T-helper 17 cell (primary cell): ENCODE measurements around the gene NTRK2. TPM values are rescaled to one million over a fixed set of nuclear protein-coding genes. Genes with fewer than 3 reads are reported as not detected.
A peak's percentile ranks its signal among the peaks of the same experiment; 100 is the strongest.

Experiments used
- ATAC-seq: fragments of 150-1000 bp; cut with Tn5 transposase; 2 replicates; pipeline ENCODE4 v1.10.0; 2021; ENCODE audit warnings: mild to moderate bottlenecking, moderate library complexity
- DNase-seq, 3 donors: peaks; one replicate each; pipeline versions ENCODE4 v3.0.0 to v3.0.0-alpha.2; 2020 to 2021
- H3K9me3 ChIP-seq: one replicate; pipeline ENCODE4 v1.7.0; 2013; ENCODE audit warnings: low read length, mild to moderate bottlenecking; ENCODE audit not compliant: control insufficient read depth, poor library complexity, severe bottlenecking
- H3K27ac Mint-ChIP-seq: one replicate; pipeline ENCODE4 v1.8.0; 2022; ENCODE audit warnings: mild to moderate bottlenecking, moderate library complexity, mixed read lengths
- H3K27me3 Mint-ChIP-seq: one replicate; pipeline ENCODE4 v1.8.0; 2022; ENCODE audit warnings: mixed read lengths
- H3K36me3 Mint-ChIP-seq: one replicate; pipeline ENCODE4 v1.8.0; 2022; ENCODE audit warnings: low read depth, mixed read lengths
- H3K4me1 Mint-ChIP-seq: one replicate; pipeline ENCODE4 v1.8.0; 2022; ENCODE audit warnings: mild to moderate bottlenecking, mixed read lengths
- H3K4me3 Mint-ChIP-seq: one replicate; pipeline ENCODE4 v1.8.0; 2022; ENCODE audit warnings: mild to moderate bottlenecking, moderate library complexity, mixed read lengths
- total RNA-seq, 4 donors: library from RNA in 2 of 4; stranded (reverse) in 2 of 4; gene quantifications; one replicate each; pipeline ENCODE4 v1.2.3 and lab custom pipeline; 2022 to 2026

Gene NTRK2
- total RNA-seq, 2 donors from 2014 or later: 1.1 to 1.6 TPM

DNA sequence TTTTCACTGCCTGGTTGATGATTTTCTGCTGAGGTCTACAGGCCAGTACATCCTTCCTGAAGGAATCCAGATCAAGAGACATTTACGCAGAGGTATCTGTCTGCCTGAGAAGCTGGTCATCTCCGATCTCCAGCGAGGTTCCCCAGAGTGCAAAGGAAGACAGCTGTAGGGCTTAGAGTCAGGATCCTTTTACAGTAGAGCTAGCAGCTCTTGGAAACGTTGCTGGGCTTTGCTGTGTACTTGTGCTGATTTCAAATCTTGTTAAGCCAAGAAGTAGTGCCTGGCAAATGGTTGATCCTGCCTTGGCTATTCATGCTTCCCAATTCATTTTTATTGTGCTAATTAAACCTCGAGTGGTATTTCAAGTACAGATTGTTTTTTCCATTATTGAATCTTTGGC lies 48.9 kb downstream of the NTRK2 start:
- DNase-seq: no peak
- Mint-ChIP-seq H3K27me3 (no peaks in the 10 kb centered on the region), H3K27ac (no peak overlapping the region), H3K4me3 (no peak overlapping the region), H3K36me3 (peaks cover 4% of the 10 kb centered on the region), H3K4me1 (no peaks in the 10 kb centered on the region)
- H3K9me3 ChIP-seq: no peaks in the 10 kb centered on the region
- no peak for ATAC-seq

DNA sequence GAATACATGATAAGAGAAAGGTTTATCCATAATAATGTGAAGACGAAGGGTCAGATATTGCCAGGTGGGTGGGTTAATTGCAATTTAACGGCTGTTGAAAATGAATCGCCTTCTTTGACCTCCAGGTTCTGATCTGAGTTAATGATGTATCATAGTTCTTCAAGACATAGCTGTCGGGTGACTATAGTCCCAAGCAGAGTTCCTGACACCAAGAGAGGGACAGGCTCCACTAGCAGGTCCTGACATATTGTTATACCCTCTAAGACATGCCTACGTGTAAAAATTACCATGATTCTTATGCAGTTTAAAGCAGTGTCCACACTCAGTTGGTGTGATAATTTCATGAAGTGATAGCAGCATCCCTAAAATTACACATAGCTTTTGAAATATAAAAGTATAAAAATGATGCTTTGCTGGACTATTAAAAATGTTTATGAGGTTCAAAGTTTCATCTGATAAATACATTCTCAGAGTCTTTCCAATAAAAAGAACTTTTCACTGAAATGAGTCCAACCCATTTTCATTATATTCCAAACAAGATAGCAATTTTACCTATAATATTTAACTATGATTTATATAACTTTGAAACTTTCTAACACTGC lies 53.0 kb downstream of the NTRK2 start:
- Mint-ChIP-seq H3K27me3 (peaks cover under 1% of the 10 kb centered on the region), H3K36me3 (peaks cover 5% of the 10 kb centered on the region), H3K4me3 (no peak overlapping the region), H3K4me1 (no peaks in the 10 kb centered on the region), H3K27ac (no peak overlapping the region)
- DNase-seq (no peak), ATAC-seq (no peak)
- no peaks in the 10 kb centered on the region for H3K9me3 ChIP-seq

GRCh38 chr9:84723426-84723825 lies 53.9 kb downstream of the NTRK2 start:
- Mint-ChIP-seq H3K27ac (no peak overlapping the region), H3K4me3 (no peak overlapping the region), H3K4me1 (no peaks in the 10 kb centered on the region), H3K27me3 (peaks cover 5% of the 10 kb centered on the region), H3K36me3 (peaks cover 5% of the 10 kb centered on the region)
- DNase-seq: no peak
- no peak for ATAC-seq
- H3K9me3 ChIP-seq: no peaks in the 10 kb centered on the region

GRCh38 chr9:84731696-84732095 lies 62.2 kb downstream of the NTRK2 start:
- Mint-ChIP-seq H3K4me1 (no peaks in the 10 kb centered on the region), H3K36me3 (no peaks in the 10 kb centered on the region), H3K27me3 (peaks cover 5% of the 10 kb centered on the region), H3K4me3 (no peak overlapping the region), H3K27ac (no peak overlapping the region)
- H3K9me3 ChIP-seq: no peaks in the 10 kb centered on the region
- ATAC-seq: no peak
- no peak for DNase-seq

GRCh38 chr9:84736081-84736480 lies 66.6 kb downstream of the NTRK2 start:
- Mint-ChIP-seq H3K27me3 (no peaks in the 10 kb centered on the region), H3K36me3 (no peaks in the 10 kb centered on the region), H3K4me1 (no peaks in the 10 kb centered on the region), H3K27ac (no peak overlapping the region), H3K4me3 (no peak overlapping the region)
- ATAC-seq: no peak
- no peaks in the 10 kb centered on the region for H3K9me3 ChIP-seq
- no peak for DNase-seq

GRCh38 chr9:84736536-84736935 lies 67.0 kb downstream of the NTRK2 start:
- ATAC-seq (no peak), DNase-seq (no peak)
- no peaks in the 10 kb centered on the region for H3K27me3 Mint-ChIP-seq
- no peaks in the 10 kb centered on the region for H3K4me1 Mint-ChIP-seq
- no peak overlapping the region for H3K27ac Mint-ChIP-seq
- H3K4me3 Mint-ChIP-seq: no peak overlapping the region
- H3K9me3 ChIP-seq: no peaks in the 10 kb centered on the region
- no peaks in the 10 kb centered on the region for H3K36me3 Mint-ChIP-seq

DNA sequence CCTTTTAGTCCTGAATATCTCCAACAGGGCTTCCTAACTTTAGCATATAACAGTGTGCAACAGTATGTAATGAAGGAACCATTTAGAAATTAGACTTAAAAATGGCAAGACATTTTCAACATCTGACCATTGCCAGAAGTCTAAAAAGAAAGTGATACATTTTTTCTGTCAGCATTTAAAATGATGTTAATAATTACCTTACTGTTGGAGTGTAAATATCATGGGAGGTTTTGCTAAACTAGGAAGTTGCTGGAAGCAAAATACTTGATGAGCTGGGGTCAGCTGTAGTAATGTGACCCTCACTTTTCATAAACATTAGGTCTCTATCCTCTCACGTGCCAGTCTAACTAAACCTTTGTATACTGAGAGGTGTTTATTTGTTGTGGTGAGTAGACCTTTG lies 68.8 kb downstream of the NTRK2 start:
- H3K4me3 Mint-ChIP-seq: no peak overlapping the region
- no peak for DNase-seq
- H3K27ac Mint-ChIP-seq: no peak overlapping the region
- H3K4me1 Mint-ChIP-seq: no peaks in the 10 kb centered on the region
- ATAC-seq: no peak
- no peaks in the 10 kb centered on the region for H3K9me3 ChIP-seq
- H3K36me3 Mint-ChIP-seq: no peaks in the 10 kb centered on the region
- peaks cover 4% of the 10 kb centered on the region for H3K27me3 Mint-ChIP-seq

GRCh38 chr9:84742261-84742660 lies 72.7 kb downstream of the NTRK2 start:
- H3K36me3 Mint-ChIP-seq: no peaks in the 10 kb centered on the region
- H3K4me1 Mint-ChIP-seq: no peaks in the 10 kb centered on the region
- no peak overlapping the region for H3K27ac Mint-ChIP-seq
- no peak for DNase-seq
- peaks cover 4% of the 10 kb centered on the region for H3K27me3 Mint-ChIP-seq
- ATAC-seq: no peak
- no peaks in the 10 kb centered on the region for H3K9me3 ChIP-seq
- H3K4me3 Mint-ChIP-seq: no peak overlapping the region

- Mint-ChIP-seq H3K27me3 (peaks cover 4% of the 10 kb centered on the region), H3K36me3 (no peaks in the 10 kb centered on the region), H3K27ac (no peak overlapping the region), H3K4me1 (no peaks in the 10 kb centered on the region), H3K4me3 (no peak overlapping the region)
- ATAC-seq (no peak), DNase-seq (no peak)
- no peaks in the 10 kb centered on the region for H3K9me3 ChIP-seq
Observed at GRCh38 chr9:84744195-84744594, 74.7 kb downstream of the NTRK2 start.

DNA sequence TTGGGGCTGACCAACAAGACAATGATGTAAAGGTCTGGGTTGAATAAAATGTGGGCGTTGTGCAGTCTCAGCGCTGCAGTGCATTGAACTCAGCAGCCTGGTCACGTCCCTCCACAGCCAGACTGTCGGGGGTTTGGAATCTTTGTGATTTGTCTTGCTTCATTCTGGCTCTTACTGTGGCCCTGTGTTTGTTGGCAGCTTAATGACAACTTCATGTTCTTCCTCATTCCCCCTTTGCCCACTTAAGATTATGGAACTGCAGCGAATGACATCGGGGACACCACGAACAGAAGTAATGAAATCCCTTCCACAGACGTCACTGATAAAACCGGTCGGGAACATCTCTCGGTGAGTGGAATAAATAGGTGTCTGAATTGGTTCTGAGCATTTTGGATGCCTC lies 75.2 kb downstream of the NTRK2 start:
- ATAC-seq: no peak
- Mint-ChIP-seq H3K4me1 (no peaks in the 10 kb centered on the region), H3K27ac (no peak overlapping the region), H3K4me3 (no peak overlapping the region), H3K27me3 (peaks cover 4% of the 10 kb centered on the region), H3K36me3 (no peaks in the 10 kb centered on the region)
- no peak for DNase-seq
- H3K9me3 ChIP-seq: no peaks in the 10 kb centered on the region

- DNase-seq: no peak
- Mint-ChIP-seq H3K36me3 (no peaks in the 10 kb centered on the region), H3K27ac (no peak overlapping the region), H3K4me1 (peaks cover 15% of the 10 kb centered on the region), H3K27me3 (no peaks in the 10 kb centered on the region), H3K4me3 (no peak overlapping the region)
- no peak for ATAC-seq
- no peaks in the 10 kb centered on the region for H3K9me3 ChIP-seq
Observed at GRCh38 chr9:84748112-84748511, 78.6 kb downstream of the NTRK2 start.

DNA sequence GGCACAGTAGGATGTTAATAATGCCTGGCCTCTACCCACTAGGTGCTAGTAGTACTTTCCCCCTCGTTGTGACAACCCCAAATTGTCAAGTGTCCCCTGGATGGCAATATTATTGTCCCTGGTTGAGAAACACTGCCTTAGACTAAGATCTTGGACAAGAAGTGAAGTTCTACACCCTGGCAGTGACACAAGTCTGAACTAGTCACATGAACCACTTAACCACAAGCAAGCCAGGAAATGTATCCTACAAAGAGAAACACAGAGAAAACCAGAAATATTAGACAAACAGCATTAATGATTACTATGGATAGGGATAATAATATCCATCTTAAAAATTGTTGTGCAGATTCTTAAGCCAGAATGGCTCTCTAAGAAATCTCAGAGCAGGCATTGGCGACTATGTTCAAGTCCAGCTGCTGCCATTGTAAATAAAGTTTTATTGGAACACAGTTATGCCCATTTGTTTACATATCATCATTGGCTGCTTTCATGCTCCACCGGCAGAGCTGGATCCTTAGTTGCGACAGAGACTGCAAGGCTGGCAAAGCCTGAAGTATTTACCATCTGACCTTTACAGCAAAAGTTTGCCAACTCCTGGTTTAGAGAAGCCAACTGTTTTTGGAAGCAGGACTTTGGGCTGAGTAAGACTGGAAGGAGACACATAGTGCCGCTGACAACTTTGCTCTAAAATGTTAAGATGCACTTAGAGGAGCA lies 80.8 kb downstream of the NTRK2 start:
- Mint-ChIP-seq H3K27me3 (peaks cover 10% of the 10 kb centered on the region), H3K4me1 (peaks cover 25% of the 10 kb centered on the region), H3K4me3 (peak overlapping the region; percentile 28), H3K36me3 (no peaks in the 10 kb centered on the region), H3K27ac (peak overlapping the region; percentile 34)
- ATAC-seq (no peak), DNase-seq (no peak)
- H3K9me3 ChIP-seq: no peaks in the 10 kb centered on the region

DNA sequence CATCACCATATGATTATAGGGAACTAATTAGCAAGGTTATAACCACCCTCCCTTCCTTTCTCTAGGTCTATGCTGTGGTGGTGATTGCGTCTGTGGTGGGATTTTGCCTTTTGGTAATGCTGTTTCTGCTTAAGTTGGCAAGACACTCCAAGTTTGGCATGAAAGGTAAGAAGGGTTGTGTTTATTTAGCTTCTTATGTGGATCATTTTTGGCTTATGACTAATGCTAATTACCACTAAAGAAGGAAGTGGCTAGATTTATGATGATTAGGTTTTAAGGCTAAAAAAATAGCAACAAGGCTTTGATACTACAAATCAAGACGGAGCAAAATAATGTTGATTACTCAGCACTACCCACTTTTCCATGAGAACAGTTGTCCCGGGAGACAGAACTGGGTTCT lies 82.4 kb downstream of the NTRK2 start:
- peak in 1 of 3 donors; percentile 10 for DNase-seq
- H3K9me3 ChIP-seq: no peaks in the 10 kb centered on the region
- H3K36me3 Mint-ChIP-seq: no peaks in the 10 kb centered on the region
- peaks cover 10% of the 10 kb centered on the region for H3K27me3 Mint-ChIP-seq
- H3K4me3 Mint-ChIP-seq: peak overlapping the region; percentile 52
- H3K4me1 Mint-ChIP-seq: peaks cover 31% of the 10 kb centered on the region
- ATAC-seq: peak; percentile 86
- peak overlapping the region; percentile 29 for H3K27ac Mint-ChIP-seq

GRCh38 chr9:84754461-84754860 lies 84.9 kb downstream of the NTRK2 start:
- peak overlapping the region; percentile 16 for H3K27ac Mint-ChIP-seq
- H3K27me3 Mint-ChIP-seq: peaks cover 10% of the 10 kb centered on the region
- no peak for ATAC-seq
- H3K4me1 Mint-ChIP-seq: peaks cover 36% of the 10 kb centered on the region
- H3K36me3 Mint-ChIP-seq: no peaks in the 10 kb centered on the region
- DNase-seq: no peak
- no peak overlapping the region for H3K4me3 Mint-ChIP-seq
- H3K9me3 ChIP-seq: no peaks in the 10 kb centered on the region
